ENCODE measurements around the gene TMEM147.

TMEM147 gene

DNA sequence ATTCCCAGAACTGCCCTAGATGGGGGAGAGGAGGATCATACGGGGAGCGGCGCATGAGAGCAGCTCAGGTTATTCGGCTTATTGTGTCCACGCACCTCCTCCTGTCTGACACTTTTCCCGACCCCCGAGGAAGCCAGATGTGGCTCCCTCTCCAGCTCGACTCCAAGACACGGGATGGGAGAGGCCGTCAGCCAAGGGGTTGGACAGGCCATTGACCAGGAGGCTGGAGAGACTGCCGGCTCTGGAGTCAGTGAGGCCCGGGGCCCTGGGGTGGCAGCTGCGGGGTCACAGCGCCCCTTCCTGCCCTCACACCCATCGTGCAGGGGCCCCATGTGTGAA, 34.8 kb upstream of the TMEM147 start:
- no peaks in the 10 kb centered on the region for H3F3A ChIP-seq (ENCODE audit: insufficient read depth, low read length)
- no peak overlapping the region for H3K4me2 ChIP-seq (ENCODE audit: low read length)
- no peaks in the 10 kb centered on the region for H3K4me1 ChIP-seq (ENCODE audit: insufficient read depth, low read length, severe bottlenecking)
- H3K9me3 ChIP-seq (ENCODE audit: low read length), result no peaks in the 10 kb centered on the region
- H2AFZ ChIP-seq (ENCODE audit: low read length), result no peak overlapping the region
- H3K36me3 ChIP-seq (ENCODE audit: insufficient read depth, low read length), result no peaks in the 10 kb centered on the region
- no peaks in the 10 kb centered on the region for H3K79me2 ChIP-seq (ENCODE audit: insufficient read depth, low read length)
- no peak overlapping the region for H3K4me3 ChIP-seq (ENCODE audit: low read depth, low read length, poor library complexity, severe bottlenecking)
- H3K27me3 ChIP-seq (ENCODE audit: insufficient read depth, low read length), result peaks cover 7% of the 10 kb centered on the region; the same call in 1 of the 2 replicates
- no peak overlapping the region for H3K9ac ChIP-seq (ENCODE audit: low read length)
- TF ChIP-seq, protein P1, sequence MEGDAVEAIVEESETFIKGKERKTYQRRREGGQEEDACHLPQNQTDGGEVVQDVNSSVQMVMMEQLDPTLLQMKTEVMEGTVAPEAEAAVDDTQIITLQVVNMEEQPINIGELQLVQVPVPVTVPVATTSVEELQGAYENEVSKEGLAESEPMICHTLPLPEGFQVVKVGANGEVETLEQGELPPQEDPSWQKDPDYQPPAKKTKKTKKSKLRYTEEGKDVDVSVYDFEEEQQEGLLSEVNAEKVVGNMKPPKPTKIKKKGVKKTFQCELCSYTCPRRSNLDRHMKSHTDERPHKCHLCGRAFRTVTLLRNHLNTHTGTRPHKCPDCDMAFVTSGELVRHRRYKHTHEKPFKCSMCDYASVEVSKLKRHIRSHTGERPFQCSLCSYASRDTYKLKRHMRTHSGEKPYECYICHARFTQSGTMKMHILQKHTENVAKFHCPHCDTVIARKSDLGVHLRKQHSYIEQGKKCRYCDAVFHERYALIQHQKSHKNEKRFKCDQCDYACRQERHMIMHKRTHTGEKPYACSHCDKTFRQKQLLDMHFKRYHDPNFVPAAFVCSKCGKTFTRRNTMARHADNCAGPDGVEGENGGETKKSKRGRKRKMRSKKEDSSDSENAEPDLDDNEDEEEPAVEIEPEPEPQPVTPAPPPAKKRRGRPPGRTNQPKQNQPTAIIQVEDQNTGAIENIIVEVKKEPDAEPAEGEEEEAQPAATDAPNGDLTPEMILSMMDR (IDR thresholded peaks at IDR 0.05; ENCODE audit: low read length), result no peak
- no peak for TF ChIP-seq EZH2 (IDR thresholded peaks at IDR 0.05; ENCODE audit: borderline replicate concordance, low read length)
- no peaks in the 10 kb centered on the region for H3K9me2 ChIP-seq (ENCODE audit: low read depth, low read length)
- H3K27ac ChIP-seq (ENCODE audit: low read depth, low read length, poor library complexity, severe bottlenecking), result no peak overlapping the region
- no peaks in the 10 kb centered on the region for H4K20me1 ChIP-seq (ENCODE audit: insufficient read depth, low read length)

GRCh38 chr19:35511337-35511736, 34.1 kb upstream of the TMEM147 start:
- H3K9ac ChIP-seq (ENCODE audit: low read length), result no peak overlapping the region
- no peak overlapping the region for H2AFZ ChIP-seq (ENCODE audit: low read length)
- no peaks in the 10 kb centered on the region for H3K9me2 ChIP-seq (ENCODE audit: low read depth, low read length)
- peaks cover 3% of the 10 kb centered on the region; the same call in 1 of the 2 replicates for H3K27me3 ChIP-seq (ENCODE audit: insufficient read depth, low read length)
- no peaks in the 10 kb centered on the region for H3F3A ChIP-seq (ENCODE audit: insufficient read depth, low read length)
- H3K4me1 ChIP-seq (ENCODE audit: insufficient read depth, low read length, severe bottlenecking), result no peaks in the 10 kb centered on the region
- no peaks in the 10 kb centered on the region for H3K79me2 ChIP-seq (ENCODE audit: insufficient read depth, low read length)
- no peaks in the 10 kb centered on the region for H4K20me1 ChIP-seq (ENCODE audit: insufficient read depth, low read length)
- no peak overlapping the region for H3K4me2 ChIP-seq (ENCODE audit: low read length)
- no peaks in the 10 kb centered on the region for H3K36me3 ChIP-seq (ENCODE audit: insufficient read depth, low read length)
- H3K27ac ChIP-seq (ENCODE audit: low read depth, low read length, poor library complexity, severe bottlenecking), result no peak overlapping the region
- H3K4me3 ChIP-seq (ENCODE audit: low read depth, low read length, poor library complexity, severe bottlenecking), result no peak overlapping the region
- no peaks in the 10 kb centered on the region for H3K9me3 ChIP-seq (ENCODE audit: low read length)
- TF ChIP-seq EZH2 (IDR thresholded peaks at IDR 0.05; ENCODE audit: borderline replicate concordance, low read length), result no peak
- TF ChIP-seq, protein P1 (IDR thresholded peaks at IDR 0.05; ENCODE audit: low read length), result no peak

- H3K4me2 ChIP-seq (ENCODE audit: low read length), result no peak overlapping the region
These were observed 32.4 kb upstream of the TMEM147 start for GRCh38 chr19:35512831-35513627.

More at GRCh38 chr19:35512831-35513627, 32.4 kb upstream of the TMEM147 start:
- H3K36me3 ChIP-seq (ENCODE audit: insufficient read depth, low read length), result no peaks in the 10 kb centered on the region
- no peak overlapping the region for H3K9ac ChIP-seq (ENCODE audit: low read length)
- H3K9me3 ChIP-seq (ENCODE audit: low read length), result no peaks in the 10 kb centered on the region
- H2AFZ ChIP-seq (ENCODE audit: low read length), result no peak overlapping the region
- H3F3A ChIP-seq (ENCODE audit: insufficient read depth, low read length), result no peaks in the 10 kb centered on the region
- no peaks in the 10 kb centered on the region for H3K79me2 ChIP-seq (ENCODE audit: insufficient read depth, low read length)
- TF ChIP-seq EZH2 (IDR thresholded peaks at IDR 0.05; ENCODE audit: borderline replicate concordance, low read length), result no peak
- H3K9me2 ChIP-seq (ENCODE audit: low read depth, low read length), result no peaks in the 10 kb centered on the region
- no peaks in the 10 kb centered on the region for H3K4me1 ChIP-seq (ENCODE audit: insufficient read depth, low read length, severe bottlenecking)
- H4K20me1 ChIP-seq (ENCODE audit: insufficient read depth, low read length), result no peaks in the 10 kb centered on the region
- no peak overlapping the region for H3K4me3 ChIP-seq (ENCODE audit: low read depth, low read length, poor library complexity, severe bottlenecking)
- H3K27ac ChIP-seq (ENCODE audit: low read depth, low read length, poor library complexity, severe bottlenecking), result no peak overlapping the region
- H3K27me3 ChIP-seq (ENCODE audit: insufficient read depth, low read length), result peaks cover under 1% of the 10 kb centered on the region; the same call in 1 of the 2 replicates

All from OCI-LY1 (cell line).